Measurements from ENCODE around the gene MLF1. TPM values are rescaled to one million over a fixed set of nuclear protein-coding genes. Genes with fewer than 3 reads are reported as not detected.
A peak's percentile ranks its signal among the peaks of the same experiment; 100 is the strongest.
"Not testable (repeated sequence)": the region's sequence is repeated elsewhere in the genome, so short reads cannot be mapped to it uniquely, and the experiment has no call there.

The MLF1 gene
- total RNA-seq, 3 donors from 2014 or later, result 3.1 to 8.1 (median 3.6) TPM

GRCh38 chr3:158535918-158536317 lies 35.1 kb upstream of the MLF1 start:
- ATAC-seq (no peak), DNase-seq (no peak)
- Histone ChIP-seq H3K36me3 (ENCODE audit: low read depth) (no peaks in the 10 kb centered on the region), H3K4me3 (no peak overlapping the region), H3K9me3 (no peaks in the 10 kb centered on the region), H3K4me1 (ENCODE audit: low read depth) (no peaks in the 10 kb centered on the region)
- TF ChIP-seq CTCF (IDR thresholded peaks at IDR 0.05), result no peak
- intact Hi-C loops (cut with DNase I, micrococcal nuclease), result no loop called here

GRCh38 chr3:158539414-158540014 lies 31.5 kb upstream of the MLF1 start:
- H3K9me3 ChIP-seq, result no peaks in the 10 kb centered on the region
- DNase-seq, result peak in 1 of 3 donors; percentile 83
- no peak overlapping the region for H3K4me3 ChIP-seq
- no peak for TF ChIP-seq CTCF (IDR thresholded peaks at IDR 0.05)
- H3K36me3 ChIP-seq (ENCODE audit: low read depth), result no peaks in the 10 kb centered on the region
- H3K4me1 ChIP-seq (ENCODE audit: low read depth), result no peaks in the 10 kb centered on the region
- peak; percentile 53 for ATAC-seq
- intact Hi-C loops (cut with DNase I, micrococcal nuclease), result loop anchor here in 1 of 2 donors (10.0 kb wide), 1 partner anchor 255 kb away; no protein-coding TSS in a partner anchor

GRCh38 chr3:158540066-158540465 lies 30.9 kb upstream of the MLF1 start:
- DNase-seq, result no peak
- Histone ChIP-seq H3K9me3 (no peaks in the 10 kb centered on the region), H3K4me3 (no peak overlapping the region), H3K36me3 (ENCODE audit: low read depth) (no peaks in the 10 kb centered on the region), H3K4me1 (ENCODE audit: low read depth) (no peaks in the 10 kb centered on the region)
- no peak for ATAC-seq
- intact Hi-C loops (cut with DNase I, micrococcal nuclease), result loop anchor here in 1 of 2 donors (10.0 kb wide), 1 partner anchor 255 kb away; no protein-coding TSS in a partner anchor
- TF ChIP-seq CTCF (IDR thresholded peaks at IDR 0.05), result no peak

GRCh38 chr3:158548691-158549090 lies 22.3 kb upstream of the MLF1 start:
- no peaks in the 10 kb centered on the region for H3K4me1 ChIP-seq (ENCODE audit: low read depth)
- DNase-seq, result no peak
- TF ChIP-seq CTCF (IDR thresholded peaks at IDR 0.05), result no peak
- ATAC-seq, result no peak
- no peaks in the 10 kb centered on the region for H3K9me3 ChIP-seq
- H3K4me3 ChIP-seq, result no peak overlapping the region
- H3K36me3 ChIP-seq (ENCODE audit: low read depth), result no peaks in the 10 kb centered on the region
- intact Hi-C loops (cut with DNase I, micrococcal nuclease), result loop anchor here in 1 of 2 donors (10.0 kb wide), 1 partner anchor 246 kb away; no protein-coding TSS in a partner anchor

DNA sequence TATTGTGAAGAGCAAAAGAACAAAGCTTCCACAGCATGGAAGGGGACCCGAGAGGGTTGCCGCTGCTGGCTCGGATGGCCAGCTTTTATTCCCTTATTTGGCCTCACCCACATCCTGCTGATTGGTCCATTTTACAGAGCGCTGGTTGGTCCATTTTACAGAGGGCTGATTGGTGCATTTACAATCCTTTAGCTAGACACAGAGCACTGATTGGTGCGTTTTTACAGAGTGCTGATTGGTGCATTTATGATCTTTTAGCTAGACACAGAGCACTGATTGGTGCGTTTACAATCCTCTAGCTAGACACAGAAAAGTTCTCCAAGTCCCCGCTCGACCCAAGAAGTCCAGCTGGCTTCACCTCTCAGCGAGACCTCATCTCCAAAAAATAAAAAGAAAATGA lies 21.1 kb upstream of the MLF1 start:
- H3K36me3 ChIP-seq (ENCODE audit: low read depth); H3K4me3 ChIP-seq; DNase-seq; H3K9me3 ChIP-seq; ATAC-seq; H3K4me1 ChIP-seq (ENCODE audit: low read depth): not testable (repeated sequence)
- intact Hi-C loops (cut with DNase I, micrococcal nuclease), result loop anchor here in 1 of 2 donors (10.0 kb wide), 1 partner anchor 245 kb away; no protein-coding TSS in a partner anchor

- no peak for DNase-seq
- no peak for ATAC-seq
- Histone ChIP-seq H3K4me3 (no peak overlapping the region), H3K9me3 (no peaks in the 10 kb centered on the region), H3K36me3 (ENCODE audit: low read depth) (no peaks in the 10 kb centered on the region), H3K4me1 (ENCODE audit: low read depth) (no peaks in the 10 kb centered on the region)
- no peak for TF ChIP-seq CTCF (IDR thresholded peaks at IDR 0.05)
- intact Hi-C loops (cut with DNase I, micrococcal nuclease), result no loop called here
These were observed 18.9 kb upstream of the MLF1 start for GRCh38 chr3:158552124-158552523.
